Keratinocyte (primary cell): ENCODE data around the gene SMARCC1. TPM values are rescaled to one million over a fixed set of nuclear protein-coding genes. Genes with fewer than 3 reads are reported as not detected.

Source experiments
- DNase-seq: peaks from one replicate; pipeline ENCODE4 v3.0.0-alpha.2; 2011; ENCODE audit warnings: low read depth, missing footprints, low spot score
- FAIRE-seq: peaks from 2 replicates; lab custom pipeline; 2011; peaks lifted over from hg19 to GRCh38; lab: Jason Lieb, UNC
- H2AFZ ChIP-seq: 2 replicates; pipeline ENCODE4 v1.6.0; 2012; ENCODE audit warnings: low read length, control low read depth, inconsistent platforms; ENCODE audit not compliant: control insufficient read depth
- H3K27ac ChIP-seq: 2 replicates; pipeline ENCODE4 v1.5.1; 2011; ENCODE audit warnings: low read length; ENCODE audit not compliant: control insufficient read depth, insufficient read depth
- H3K27me3 ChIP-seq: 3 replicates; pipeline ENCODE4 v1.6.0; 2011; ENCODE audit warnings: low read length; ENCODE audit not compliant: control insufficient read depth, insufficient read depth; ENCODE audit errors: extremely low read depth
- H3K36me3 ChIP-seq, 2 experiments: 2 replicates in 1 of 2; 3 replicates in 1 of 2; pipeline ENCODE4 v1.5.1; 2011; ENCODE audit warnings: low read length in 2 of 2, mild to moderate bottlenecking in 1 of 2; ENCODE audit not compliant: control insufficient read depth in 2 of 2, insufficient read depth in 2 of 2; ENCODE audit errors: extremely low read depth in 1 of 2
- H3K4me1 ChIP-seq: 3 replicates; pipeline ENCODE4 v1.5.1; 2011; ENCODE audit warnings: low read length; ENCODE audit not compliant: control insufficient read depth, insufficient read depth; ENCODE audit errors: extremely low read depth
- H3K4me2 ChIP-seq: 3 replicates; pipeline ENCODE4 v1.6.0; 2011; ENCODE audit warnings: low read depth, low read length; ENCODE audit not compliant: control insufficient read depth, insufficient read depth; ENCODE audit errors: extremely low read depth
- H3K4me3 ChIP-seq, 3 experiments: fragments of 200-600 bp in 1 of 3; sonication (generic) in 1 of 3; 2 replicates in 2 of 3; 3 replicates in 1 of 3; pipeline ENCODE4 v1.5.1; 2011 to 2016; ENCODE audit warnings: low read length in 3 of 3, mild to moderate bottlenecking in 3 of 3, control low read depth in 2 of 3, inconsistent platforms in 1 of 3, low read depth in 1 of 3, mixed read lengths in 1 of 3, mixed run types in 1 of 3, moderate library complexity in 1 of 3; ENCODE audit not compliant: control insufficient read depth in 2 of 3, insufficient read depth in 2 of 3; ENCODE audit errors: extremely low read depth in 1 of 3
- H3K79me2 ChIP-seq: 2 replicates; pipeline ENCODE4 v1.6.0; 2012; ENCODE audit warnings: low read length; ENCODE audit not compliant: control insufficient read depth, insufficient read depth
- H3K9ac ChIP-seq: 3 replicates; pipeline ENCODE4 v1.6.0; 2011; ENCODE audit warnings: low read length; ENCODE audit not compliant: control insufficient read depth, insufficient read depth; ENCODE audit errors: extremely low read depth
- H3K9me1 ChIP-seq: 3 replicates; pipeline ENCODE4 v1.6.0; 2011; ENCODE audit warnings: low read length; ENCODE audit not compliant: control insufficient read depth, insufficient read depth; ENCODE audit errors: extremely low read depth
- H3K9me3 ChIP-seq: 2 replicates; pipeline ENCODE4 v1.5.1; 2012; ENCODE audit warnings: low read depth, low read length; ENCODE audit not compliant: control insufficient read depth
- H4K20me1 ChIP-seq: 3 replicates; pipeline ENCODE4 v1.6.0; 2011; ENCODE audit warnings: low read length; ENCODE audit not compliant: control insufficient read depth, insufficient read depth; ENCODE audit errors: extremely low read depth
- EZH2 ChIP-seq: IDR thresholded peaks from one replicate; pipeline ENCODE4 v1.6.1; 2012; ENCODE audit warnings: inconsistent platforms, mild to moderate bottlenecking, low read length, moderate library complexity
- dilution Hi-C: fragments of 300-500 bp; cut with MboI; formaldehyde crosslinking; loops from one replicate; pipeline ENCODE4 v1.7.0; 2020; ENCODE audit warnings: low sequenced_read_pairs; ENCODE audit not compliant: extremely low pct_ligation_motif_present
- polyA plus RNA-seq, 5 experiments: library from polyadenylated mRNA; depleted of rRNA in 3 of 5; stranded (reverse) in 3 of 5; stranded (forward) in 1 of 5; unstranded in 1 of 5; fragments of >200 nt; gene quantifications; 1 replicate in 1 of 5; 2 replicates in 3 of 5; 3 replicates in 1 of 5; pipeline versions ENCODE4 v1.2.1 to v1.2.3, GENCODE V29; 2011 to 2012; ENCODE audit warnings: missing spikeins in 2 of 5, low read depth in 1 of 5, low replicate concordance in 1 of 5
- TF ChIP-seq, protein P1 (sequence below), 3 experiments: IDR thresholded peaks in 1 of 3; conservative IDR thresholded peaks in 1 of 3; optimal IDR thresholded peaks in 1 of 3; 2 replicates in 2 of 3; 3 replicates in 1 of 3; pipeline versions ENCODE3 to v1.5.1; 2011; ENCODE audit warnings: low read length in 3 of 3, mild to moderate bottlenecking in 3 of 3, moderate library complexity in 2 of 3, control low read depth in 1 of 3, inconsistent platforms in 1 of 3; ENCODE audit not compliant: insufficient read depth in 2 of 3; ENCODE audit errors: extremely low read depth in 1 of 3

Gene SMARCC1
- polyA plus RNA-seq, 1 donor (not counting 4 experiments of a cell fraction or from before 2014, with no cell fraction given), result 39.7 TPM

DNA sequence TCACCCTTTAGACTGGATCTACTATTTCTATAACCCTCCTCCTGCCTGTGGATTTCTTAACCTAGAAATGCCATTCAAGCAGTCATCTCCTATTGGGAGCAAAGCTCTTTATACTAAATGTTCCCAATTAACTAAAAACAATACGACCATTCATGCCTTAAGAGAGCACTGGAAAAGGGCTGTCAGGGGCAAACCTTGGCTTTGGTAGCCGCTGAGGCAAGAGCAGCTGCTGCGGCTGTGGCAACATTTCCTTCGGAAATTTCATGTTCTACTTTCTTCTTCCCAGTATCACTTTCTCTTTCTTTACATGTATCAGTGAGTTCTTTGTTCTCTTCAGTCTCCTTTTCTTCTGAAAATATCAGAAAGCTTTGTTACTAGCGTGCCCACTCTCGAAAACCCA is 146.7 kb downstream of the SMARCC1 start:
- DNase-seq (no peak), FAIRE-seq (no peak)
- no peaks in the 10 kb centered on the region for H4K20me1 ChIP-seq
- no peak for TF ChIP-seq EZH2
- TF ChIP-seq, protein P1, sequence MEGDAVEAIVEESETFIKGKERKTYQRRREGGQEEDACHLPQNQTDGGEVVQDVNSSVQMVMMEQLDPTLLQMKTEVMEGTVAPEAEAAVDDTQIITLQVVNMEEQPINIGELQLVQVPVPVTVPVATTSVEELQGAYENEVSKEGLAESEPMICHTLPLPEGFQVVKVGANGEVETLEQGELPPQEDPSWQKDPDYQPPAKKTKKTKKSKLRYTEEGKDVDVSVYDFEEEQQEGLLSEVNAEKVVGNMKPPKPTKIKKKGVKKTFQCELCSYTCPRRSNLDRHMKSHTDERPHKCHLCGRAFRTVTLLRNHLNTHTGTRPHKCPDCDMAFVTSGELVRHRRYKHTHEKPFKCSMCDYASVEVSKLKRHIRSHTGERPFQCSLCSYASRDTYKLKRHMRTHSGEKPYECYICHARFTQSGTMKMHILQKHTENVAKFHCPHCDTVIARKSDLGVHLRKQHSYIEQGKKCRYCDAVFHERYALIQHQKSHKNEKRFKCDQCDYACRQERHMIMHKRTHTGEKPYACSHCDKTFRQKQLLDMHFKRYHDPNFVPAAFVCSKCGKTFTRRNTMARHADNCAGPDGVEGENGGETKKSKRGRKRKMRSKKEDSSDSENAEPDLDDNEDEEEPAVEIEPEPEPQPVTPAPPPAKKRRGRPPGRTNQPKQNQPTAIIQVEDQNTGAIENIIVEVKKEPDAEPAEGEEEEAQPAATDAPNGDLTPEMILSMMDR (optimal IDR thresholded peaks at IDR 0.05 in 1 of 3, IDR thresholded peaks at IDR 0.05 in 1 of 3, conservative IDR thresholded peaks at IDR 0.05 in 1 of 3; ENCODE audit: extremely low read depth in 1 of 3, insufficient read depth in 2 of 3, low read length in 3 of 3), result no peak
- no peak overlapping the region for H3K4me3 ChIP-seq
- no peaks in the 10 kb centered on the region for H3K9me3 ChIP-seq
- H3K36me3 ChIP-seq, result peaks cover 6 to 19% of the 10 kb centered on the region in 2 experiments
- H3K4me2 ChIP-seq, result no peak overlapping the region
- dilution Hi-C loops, result no loop called here
- H2AFZ ChIP-seq, result no peak overlapping the region
- H3K9me1 ChIP-seq, result no peaks in the 10 kb centered on the region
- no peak overlapping the region for H3K27ac ChIP-seq
- no peaks in the 10 kb centered on the region for H3K79me2 ChIP-seq
- H3K4me1 ChIP-seq, result no peaks in the 10 kb centered on the region
- H3K9ac ChIP-seq, result no peak overlapping the region
- no peaks in the 10 kb centered on the region for H3K27me3 ChIP-seq

DNA sequence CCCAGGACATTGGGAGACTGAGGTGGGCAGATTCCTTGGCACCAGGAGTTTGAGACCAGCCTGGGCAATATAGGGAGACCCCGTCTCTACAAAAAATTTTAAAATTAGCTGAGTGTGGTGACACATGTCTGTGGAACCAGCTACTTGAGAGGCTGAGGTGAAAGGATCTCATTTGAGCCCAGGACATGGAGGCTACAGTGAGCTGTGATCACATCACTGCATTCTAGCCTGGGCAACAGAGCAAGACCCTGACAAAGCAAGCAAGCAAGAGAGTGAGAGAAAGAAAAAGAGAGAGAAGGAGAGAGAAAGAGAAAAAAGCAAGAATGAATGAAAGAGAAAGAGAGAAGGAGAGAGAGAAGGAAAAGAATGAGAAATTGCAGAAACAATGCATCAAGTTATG is 150.9 kb downstream of the SMARCC1 start:
- Histone ChIP-seq H3K9me1 (no peaks in the 10 kb centered on the region), H3K4me2 (no peak overlapping the region), H4K20me1 (no peaks in the 10 kb centered on the region), H3K36me3 (peaks cover 11 to 25% of the 10 kb centered on the region in 2 experiments), H3K9ac (no peak overlapping the region), H3K79me2 (no peaks in the 10 kb centered on the region), H3K27me3 (no peaks in the 10 kb centered on the region), H3K9me3 (no peaks in the 10 kb centered on the region), H3K4me3 (no peak overlapping the region), H3K27ac (no peak overlapping the region), H2AFZ (no peak overlapping the region), H3K4me1 (no peaks in the 10 kb centered on the region)
- dilution Hi-C loops, result no loop called here
- FAIRE-seq, result no peak
- DNase-seq, result no peak
- TF ChIP-seq, protein P1 (optimal IDR thresholded peaks at IDR 0.05 in 1 of 3, IDR thresholded peaks at IDR 0.05 in 1 of 3, conservative IDR thresholded peaks at IDR 0.05 in 1 of 3; ENCODE audit: extremely low read depth in 1 of 3, insufficient read depth in 2 of 3, low read length in 3 of 3), result no peak
- no peak for TF ChIP-seq EZH2
